Ectodermal cell (in vitro differentiated cells): ENCODE results near the gene CCR9.

ENCODE experiments used
- H3K27ac ChIP-seq: 2 replicates; pipeline ENCODE4 v1.7.0; 2013; ENCODE audit warnings: mild to moderate bottlenecking, low read depth, low read length; ENCODE audit not compliant: insufficient read depth, poor library complexity, severe bottlenecking
- H3K27me3 ChIP-seq: 2 replicates; pipeline ENCODE4 v1.7.0; 2013; ENCODE audit warnings: mild to moderate bottlenecking, low read length; ENCODE audit not compliant: insufficient read depth, control insufficient read depth, poor library complexity, severe bottlenecking
- H3K36me3 ChIP-seq: one replicate; pipeline ENCODE4 v1.7.0; 2013; ENCODE audit warnings: low read length; ENCODE audit not compliant: control insufficient read depth, insufficient read depth
- H3K4me1 ChIP-seq: one replicate; pipeline ENCODE4 v1.7.0; 2013; ENCODE audit warnings: low read length; ENCODE audit not compliant: control insufficient read depth, insufficient read depth
- H3K4me3 ChIP-seq: 2 replicates; pipeline ENCODE4 v1.7.0; 2013; ENCODE audit warnings: low read depth, low read length, control low read depth; ENCODE audit not compliant: insufficient read depth
- H3K9me3 ChIP-seq: 2 replicates; pipeline ENCODE4 v1.7.0; 2013; ENCODE audit warnings: mild to moderate bottlenecking, low read length, moderate library complexity; ENCODE audit not compliant: control insufficient read depth
- WGBS, 2 experiments: methylation state at CpG; one replicate each; pipeline ENCODE4 v1.1.7; 2013; ENCODE audit warnings: missing lambda C conversion rate in 2 of 2; 5-methylcytosine and 5-hydroxymethylcytosine counted together

The CCR9 gene

GRCh38 chr3:45944830-45945620 lies 58.7 kb downstream of the CCR9 start:
- Histone ChIP-seq H3K4me1 (no peaks in the 10 kb centered on the region), H3K27ac (no peak overlapping the region), H3K9me3 (no peaks in the 10 kb centered on the region), H3K4me3 (no peak overlapping the region), H3K27me3 (no peaks in the 10 kb centered on the region), H3K36me3 (peaks cover 9% of the 10 kb centered on the region)
- WGBS, 2 experiments: 94% methylated on average over 5 of the region's 5 CpGs

GRCh38 chr3:45946307-45946706 lies 60.0 kb downstream of the CCR9 start:
- Histone ChIP-seq H3K27ac (no peak overlapping the region), H3K4me3 (no peak overlapping the region), H3K27me3 (no peaks in the 10 kb centered on the region), H3K36me3 (peaks cover 9% of the 10 kb centered on the region), H3K9me3 (no peaks in the 10 kb centered on the region), H3K4me1 (no peaks in the 10 kb centered on the region)
- WGBS, 2 experiments: 95 to 96% methylated on average over 1 of the region's 1 CpG

- no peak overlapping the region for H3K27ac ChIP-seq
- 91% methylated on average over 3 of the region's 3 CpGs for WGBS, 2 experiments
- peaks cover 12% of the 10 kb centered on the region for H3K36me3 ChIP-seq
- H3K9me3 ChIP-seq: no peaks in the 10 kb centered on the region
- no peaks in the 10 kb centered on the region for H3K4me1 ChIP-seq
- H3K4me3 ChIP-seq: no peak overlapping the region
- no peaks in the 10 kb centered on the region for H3K27me3 ChIP-seq
These were observed 60.5 kb downstream of the CCR9 start for GRCh38 chr3:45946875-45947274.

GRCh38 chr3:45947361-45947760 lies 61.0 kb downstream of the CCR9 start:
- no peak overlapping the region for H3K4me3 ChIP-seq
- H3K27ac ChIP-seq: no peak overlapping the region
- H3K9me3 ChIP-seq: no peaks in the 10 kb centered on the region
- no peaks in the 10 kb centered on the region for H3K27me3 ChIP-seq
- H3K36me3 ChIP-seq: peaks cover 14% of the 10 kb centered on the region
- WGBS, 2 experiments: 94 to 95% methylated on average over 3 of the region's 3 CpGs
- H3K4me1 ChIP-seq: no peaks in the 10 kb centered on the region

GRCh38 chr3:45948311-45948781 lies 62.0 kb downstream of the CCR9 start:
- WGBS, 2 experiments: 94% methylated on average over 6 of the region's 6 CpGs
- H3K27ac ChIP-seq: no peak overlapping the region
- H3K4me1 ChIP-seq: no peaks in the 10 kb centered on the region
- no peaks in the 10 kb centered on the region for H3K9me3 ChIP-seq
- H3K4me3 ChIP-seq: no peak overlapping the region
- H3K36me3 ChIP-seq: peaks cover 15% of the 10 kb centered on the region
- H3K27me3 ChIP-seq: no peaks in the 10 kb centered on the region

- H3K9me3 ChIP-seq: no peaks in the 10 kb centered on the region
- 94 to 97% methylated on average over 6 of the region's 6 CpGs for WGBS, 2 experiments
- no peaks in the 10 kb centered on the region for H3K4me1 ChIP-seq
- H3K4me3 ChIP-seq: no peak overlapping the region
- no peak overlapping the region for H3K27ac ChIP-seq
- H3K36me3 ChIP-seq: peaks cover 19% of the 10 kb centered on the region
- H3K27me3 ChIP-seq: no peaks in the 10 kb centered on the region
These were observed 62.5 kb downstream of the CCR9 start for GRCh38 chr3:45948881-45949280.

- WGBS, 2 experiments: 90 to 96% methylated on average over 4 of the region's 4 CpGs
- H3K27ac ChIP-seq: no peak overlapping the region
- no peaks in the 10 kb centered on the region for H3K27me3 ChIP-seq
- H3K4me3 ChIP-seq: no peak overlapping the region
- H3K36me3 ChIP-seq: peaks cover 19% of the 10 kb centered on the region
- H3K9me3 ChIP-seq: no peaks in the 10 kb centered on the region
- H3K4me1 ChIP-seq: no peaks in the 10 kb centered on the region
These were observed 63.1 kb downstream of the CCR9 start for GRCh38 chr3:45949432-45949831.

- Histone ChIP-seq H3K27ac (no peak overlapping the region), H3K9me3 (no peaks in the 10 kb centered on the region), H3K4me1 (no peaks in the 10 kb centered on the region), H3K27me3 (no peaks in the 10 kb centered on the region), H3K4me3 (no peak overlapping the region), H3K36me3 (peaks cover 26% of the 10 kb centered on the region)
- 94 to 98% methylated on average over 2 of the region's 2 CpGs for WGBS, 2 experiments
These were observed 63.8 kb downstream of the CCR9 start for GRCh38 chr3:45950131-45950530.

GRCh38 chr3:45950686-45951600 lies 64.6 kb downstream of the CCR9 start:
- Histone ChIP-seq H3K27ac (no peak overlapping the region), H3K4me3 (no peak overlapping the region), H3K27me3 (no peaks in the 10 kb centered on the region), H3K4me1 (no peaks in the 10 kb centered on the region), H3K36me3 (peaks cover 27% of the 10 kb centered on the region), H3K9me3 (no peaks in the 10 kb centered on the region)
- 93 to 98% methylated on average over 6 of the region's 6 CpGs for WGBS, 2 experiments

GRCh38 chr3:45951946-45952345 lies 65.6 kb downstream of the CCR9 start:
- H3K27me3 ChIP-seq: no peaks in the 10 kb centered on the region
- peaks cover 27% of the 10 kb centered on the region for H3K36me3 ChIP-seq
- no peak overlapping the region for H3K27ac ChIP-seq
- H3K4me1 ChIP-seq: no peaks in the 10 kb centered on the region
- H3K4me3 ChIP-seq: no peak overlapping the region
- 94 to 96% methylated on average over 6 of the region's 6 CpGs for WGBS, 2 experiments
- no peaks in the 10 kb centered on the region for H3K9me3 ChIP-seq
